ENCODE results near the gene SYT17.

The SYT17 gene

GRCh38 chr16:19188406-19188805, 20.4 kb downstream of the SYT17 start:
- H3K4me1 ChIP-seq (ENCODE audit: insufficient read depth, low read length, severe bottlenecking) = no peaks in the 10 kb centered on the region
- no peaks in the 10 kb centered on the region for H3F3A ChIP-seq (ENCODE audit: insufficient read depth, low read length)
- no peaks in the 10 kb centered on the region for H3K9me3 ChIP-seq (ENCODE audit: low read length)
- no peaks in the 10 kb centered on the region for H3K27me3 ChIP-seq (ENCODE audit: insufficient read depth, low read length)
- no peaks in the 10 kb centered on the region for H4K20me1 ChIP-seq (ENCODE audit: insufficient read depth, low read length)
- H3K79me2 ChIP-seq (ENCODE audit: insufficient read depth, low read length) = no peaks in the 10 kb centered on the region
- H3K27ac ChIP-seq (ENCODE audit: low read depth, low read length, poor library complexity, severe bottlenecking) = no peak overlapping the region
- no peak overlapping the region for H3K4me3 ChIP-seq (ENCODE audit: low read depth, low read length, poor library complexity, severe bottlenecking)
- H2AFZ ChIP-seq (ENCODE audit: low read length) = no peak overlapping the region
- TF ChIP-seq EZH2 (IDR thresholded peaks at IDR 0.05; ENCODE audit: borderline replicate concordance, low read length) = no peak
- TF ChIP-seq, protein P1, sequence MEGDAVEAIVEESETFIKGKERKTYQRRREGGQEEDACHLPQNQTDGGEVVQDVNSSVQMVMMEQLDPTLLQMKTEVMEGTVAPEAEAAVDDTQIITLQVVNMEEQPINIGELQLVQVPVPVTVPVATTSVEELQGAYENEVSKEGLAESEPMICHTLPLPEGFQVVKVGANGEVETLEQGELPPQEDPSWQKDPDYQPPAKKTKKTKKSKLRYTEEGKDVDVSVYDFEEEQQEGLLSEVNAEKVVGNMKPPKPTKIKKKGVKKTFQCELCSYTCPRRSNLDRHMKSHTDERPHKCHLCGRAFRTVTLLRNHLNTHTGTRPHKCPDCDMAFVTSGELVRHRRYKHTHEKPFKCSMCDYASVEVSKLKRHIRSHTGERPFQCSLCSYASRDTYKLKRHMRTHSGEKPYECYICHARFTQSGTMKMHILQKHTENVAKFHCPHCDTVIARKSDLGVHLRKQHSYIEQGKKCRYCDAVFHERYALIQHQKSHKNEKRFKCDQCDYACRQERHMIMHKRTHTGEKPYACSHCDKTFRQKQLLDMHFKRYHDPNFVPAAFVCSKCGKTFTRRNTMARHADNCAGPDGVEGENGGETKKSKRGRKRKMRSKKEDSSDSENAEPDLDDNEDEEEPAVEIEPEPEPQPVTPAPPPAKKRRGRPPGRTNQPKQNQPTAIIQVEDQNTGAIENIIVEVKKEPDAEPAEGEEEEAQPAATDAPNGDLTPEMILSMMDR (IDR thresholded peaks at IDR 0.05; ENCODE audit: low read length) = no peak
- no peaks in the 10 kb centered on the region for H3K9me2 ChIP-seq (ENCODE audit: low read depth, low read length)
- H3K4me2 ChIP-seq (ENCODE audit: low read length) = no peak overlapping the region
- no peak overlapping the region for H3K9ac ChIP-seq (ENCODE audit: low read length)
- no peaks in the 10 kb centered on the region for H3K36me3 ChIP-seq (ENCODE audit: insufficient read depth, low read length)

DNA sequence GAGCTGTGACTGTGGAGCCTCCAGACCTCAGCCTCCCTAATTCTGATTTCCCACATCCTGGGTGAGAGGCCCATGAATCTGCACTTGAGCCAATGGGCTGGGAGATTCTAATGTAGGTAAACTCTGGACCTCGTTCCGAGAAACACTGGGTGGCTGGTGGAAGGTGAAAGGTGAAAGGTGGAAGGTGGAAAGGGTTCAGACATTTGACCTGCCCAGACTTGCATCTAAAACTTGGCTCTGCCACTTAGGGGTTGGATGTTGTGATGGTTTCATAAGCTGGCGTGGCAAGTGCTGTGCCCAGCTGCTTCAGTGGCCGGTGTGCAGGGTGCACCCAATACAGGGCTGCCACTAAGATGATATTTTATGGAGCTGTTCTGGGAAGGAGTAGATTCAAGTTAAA, 24.8 kb downstream of the SYT17 start:
- no peaks in the 10 kb centered on the region for H3K9me3 ChIP-seq (ENCODE audit: low read length)

GRCh38 chr16:19196871-19197270, 28.8 kb downstream of the SYT17 start:
- no peak overlapping the region for H2AFZ ChIP-seq (ENCODE audit: low read length)
- H3K4me3 ChIP-seq (ENCODE audit: low read depth, low read length, poor library complexity, severe bottlenecking) = no peak overlapping the region
- H3K27ac ChIP-seq (ENCODE audit: low read depth, low read length, poor library complexity, severe bottlenecking) = no peak overlapping the region
- no peaks in the 10 kb centered on the region for H3K79me2 ChIP-seq (ENCODE audit: insufficient read depth, low read length)
- H3K36me3 ChIP-seq (ENCODE audit: insufficient read depth, low read length) = no peaks in the 10 kb centered on the region; the same call in 1 of the 2 replicates
- TF ChIP-seq, protein P1 (IDR thresholded peaks at IDR 0.05; ENCODE audit: low read length) = no peak
- H3K9ac ChIP-seq (ENCODE audit: low read length) = no peak overlapping the region
- H3K4me1 ChIP-seq (ENCODE audit: insufficient read depth, low read length, severe bottlenecking) = no peaks in the 10 kb centered on the region
- H3K9me2 ChIP-seq (ENCODE audit: low read depth, low read length) = no peaks in the 10 kb centered on the region
- no peaks in the 10 kb centered on the region for H3K27me3 ChIP-seq (ENCODE audit: insufficient read depth, low read length)
- H3K9me3 ChIP-seq (ENCODE audit: low read length) = peaks cover 6% of the 10 kb centered on the region; the same call in 1 of the 2 replicates
- no peaks in the 10 kb centered on the region for H4K20me1 ChIP-seq (ENCODE audit: insufficient read depth, low read length)
- H3F3A ChIP-seq (ENCODE audit: insufficient read depth, low read length) = no peaks in the 10 kb centered on the region
- no peak overlapping the region for H3K4me2 ChIP-seq (ENCODE audit: low read length)

More for the DNA sequence above, 24.8 kb downstream of the SYT17 start:
- H3K27me3 ChIP-seq (ENCODE audit: insufficient read depth, low read length) = no peaks in the 10 kb centered on the region
- H3K9me2 ChIP-seq (ENCODE audit: low read depth, low read length) = no peaks in the 10 kb centered on the region
- no peak overlapping the region for H3K4me2 ChIP-seq (ENCODE audit: low read length)
- no peak overlapping the region for H3K9ac ChIP-seq (ENCODE audit: low read length)
- H3K36me3 ChIP-seq (ENCODE audit: insufficient read depth, low read length) = no peaks in the 10 kb centered on the region
- no peaks in the 10 kb centered on the region for H3K4me1 ChIP-seq (ENCODE audit: insufficient read depth, low read length, severe bottlenecking)
- no peak overlapping the region for H3K4me3 ChIP-seq (ENCODE audit: low read depth, low read length, poor library complexity, severe bottlenecking)
- no peak overlapping the region for H3K27ac ChIP-seq (ENCODE audit: low read depth, low read length, poor library complexity, severe bottlenecking)
- no peaks in the 10 kb centered on the region for H4K20me1 ChIP-seq (ENCODE audit: insufficient read depth, low read length)
- TF ChIP-seq, protein P1 (IDR thresholded peaks at IDR 0.05; ENCODE audit: low read length) = no peak
- TF ChIP-seq EZH2 (IDR thresholded peaks at IDR 0.05; ENCODE audit: borderline replicate concordance, low read length) = no peak
- no peaks in the 10 kb centered on the region for H3K79me2 ChIP-seq (ENCODE audit: insufficient read depth, low read length)
- no peaks in the 10 kb centered on the region for H3F3A ChIP-seq (ENCODE audit: insufficient read depth, low read length)
- H2AFZ ChIP-seq (ENCODE audit: low read length) = no peak overlapping the region

All from OCI-LY1 (cell line).